Stimulated activated CD4-positive, alpha-beta T cell treated with anti-CD3 and anti-CD28 coated beads, Interleukin-2, amount 100 ng/mL, for 24 hours (primary cell): ENCODE data around the gene PARD3B.
"Not testable (repeated sequence)": the region's sequence is repeated elsewhere in the genome, so short reads cannot be mapped to it uniquely, and the experiment has no call there.

Experiments
- DNase-seq, 2 donors: peaks; one replicate each; pipeline ENCODE4 v3.0.0-alpha.2; 2020

PARD3B gene

GRCh38 chr2:205456682-205457081, 911.4 kb downstream of the PARD3B start:
- DNase-seq = no peak

DNA sequence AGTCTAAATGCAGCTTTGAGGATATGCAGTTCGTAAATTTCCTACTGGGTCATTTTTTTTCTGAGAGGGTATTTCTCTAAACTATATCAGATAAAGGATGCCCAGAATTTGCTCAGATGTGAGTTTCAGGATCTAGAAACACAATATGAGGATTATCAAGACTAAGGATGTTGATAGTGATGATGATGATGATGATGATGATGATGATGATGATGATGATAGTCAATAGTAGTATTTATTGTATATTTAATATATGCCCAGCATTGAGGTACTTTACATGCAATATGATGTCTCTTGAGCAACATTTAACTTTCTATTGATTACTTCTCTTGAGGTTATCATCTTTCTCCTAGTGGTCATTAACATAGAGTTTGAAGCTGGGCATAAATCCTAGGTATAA, 914.9 kb downstream of the PARD3B start:
- no peak for DNase-seq

- DNase-seq = no peak
Observed at GRCh38 chr2:205461169-205461568, 915.9 kb downstream of the PARD3B start.

DNA sequence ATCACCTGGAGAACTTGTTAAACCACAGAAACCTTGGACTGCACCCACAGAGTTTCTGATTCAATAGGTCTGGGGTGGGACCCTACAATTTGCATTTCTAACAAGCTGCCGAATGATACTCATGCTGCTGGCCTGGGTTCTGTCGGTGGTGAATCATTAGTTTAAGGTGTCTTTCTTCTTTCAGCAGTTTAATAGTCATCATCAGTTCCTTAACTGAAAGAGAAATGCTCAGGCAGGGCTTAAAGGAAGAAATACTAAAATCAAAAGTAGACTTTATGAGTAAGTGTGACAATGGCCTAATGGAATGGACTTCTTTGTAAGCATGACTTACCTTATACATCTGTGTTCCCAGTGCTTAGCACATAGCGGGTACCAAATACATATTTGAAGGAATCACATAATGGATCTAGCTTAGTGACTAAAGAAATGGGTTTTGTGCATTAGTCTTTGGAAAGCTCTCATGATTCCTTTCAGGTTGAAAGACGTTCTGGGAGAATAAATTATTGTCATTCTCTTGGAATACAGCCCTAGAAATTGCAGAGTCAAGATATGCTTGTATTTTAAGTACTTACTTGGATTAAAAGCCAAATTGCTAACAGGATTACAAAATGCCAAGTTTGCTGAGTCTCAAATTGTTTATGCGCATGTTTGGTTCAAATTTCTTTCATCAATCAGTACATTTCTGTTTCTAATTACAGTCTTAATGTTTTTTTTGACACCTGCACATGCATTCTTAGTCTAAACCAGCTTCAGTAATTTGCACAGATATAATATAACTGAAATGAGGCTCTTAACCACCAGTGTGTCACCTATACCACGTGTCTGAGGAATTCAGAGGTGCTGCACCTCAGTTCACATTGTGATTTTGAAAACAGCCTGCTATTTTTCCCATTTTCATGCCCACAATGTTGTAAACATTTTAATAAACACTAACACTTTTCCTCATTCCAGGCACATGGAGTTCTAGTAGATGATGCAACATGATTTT, 916.7 kb downstream of the PARD3B start:
- DNase-seq = peak in 1 of 2 donors; percentile 6

DNA sequence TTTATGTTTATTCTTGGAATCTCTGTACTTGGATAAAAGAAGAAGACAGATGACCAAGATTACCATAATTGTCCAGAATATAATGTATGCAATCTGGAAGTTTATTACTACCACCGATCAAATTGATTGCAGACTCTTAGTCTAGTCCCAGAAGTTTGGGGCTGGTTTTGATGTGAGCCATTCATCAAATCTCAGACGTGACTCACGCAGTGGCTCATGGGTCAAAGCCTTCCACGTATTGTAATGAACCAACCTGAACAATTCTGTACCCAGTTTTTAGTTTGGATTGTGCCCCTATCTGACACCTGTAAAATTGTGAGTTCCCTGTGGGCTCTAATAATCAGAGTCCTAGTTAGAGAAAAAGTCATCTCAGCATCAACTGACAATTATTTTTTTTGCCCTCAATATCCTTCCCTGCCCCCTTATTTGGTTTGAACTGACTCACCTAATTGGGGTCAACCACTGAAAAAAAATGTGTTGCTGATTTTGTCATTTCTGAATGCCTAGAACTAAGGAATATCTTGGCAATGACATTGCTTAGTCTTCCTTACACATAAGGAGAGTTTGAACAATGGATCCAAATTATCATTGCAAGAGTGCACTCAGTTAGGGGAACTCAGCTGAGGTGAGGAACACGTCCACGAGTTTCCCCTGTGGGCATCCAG, 917.5 kb downstream of the PARD3B start:
- no peak for DNase-seq

GRCh38 chr2:205463466-205464025, 918.3 kb downstream of the PARD3B start:
- no peak for DNase-seq

GRCh38 chr2:205464681-205465080, 919.4 kb downstream of the PARD3B start:
- DNase-seq = no peak

DNA sequence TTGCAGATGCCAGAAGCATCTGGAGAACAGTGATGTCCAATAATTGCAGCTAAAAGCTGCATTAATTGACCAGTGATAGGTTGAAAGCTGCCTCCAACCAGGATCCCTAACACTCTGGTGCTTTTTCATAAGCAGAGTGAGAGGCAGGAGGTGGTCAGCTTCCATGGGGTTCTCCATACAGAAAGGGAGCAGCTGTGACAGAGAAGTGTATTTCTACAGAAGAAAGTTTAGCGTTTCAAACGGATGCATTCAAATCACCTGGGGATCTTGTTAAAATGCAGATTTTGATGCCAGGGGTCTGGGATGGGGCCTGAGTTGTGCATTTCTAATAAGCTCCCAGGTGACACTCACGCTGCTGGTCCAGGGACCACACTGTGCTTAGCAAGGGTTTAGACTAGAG, 920.5 kb downstream of the PARD3B start:
- no peak for DNase-seq

DNA sequence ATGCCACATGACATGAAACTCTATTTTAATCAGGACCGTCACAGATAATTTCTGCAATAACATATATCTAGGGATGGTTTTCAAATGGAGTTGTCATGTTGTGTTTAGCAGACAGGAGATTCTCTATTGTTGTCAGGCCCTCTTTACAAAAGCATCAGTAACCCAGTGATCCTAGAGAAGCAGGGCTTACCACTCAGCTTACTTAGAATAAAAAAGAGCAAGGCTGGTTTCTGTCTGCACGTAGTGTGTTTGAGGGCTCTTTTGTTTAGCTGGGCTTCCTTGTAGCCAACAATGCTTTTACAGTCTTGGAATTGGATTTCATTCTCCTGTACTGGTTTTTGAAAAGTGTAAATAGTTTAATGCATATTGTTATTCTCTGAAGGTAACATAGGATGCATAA, 926.5 kb downstream of the PARD3B start:
- no peak for DNase-seq

DNA sequence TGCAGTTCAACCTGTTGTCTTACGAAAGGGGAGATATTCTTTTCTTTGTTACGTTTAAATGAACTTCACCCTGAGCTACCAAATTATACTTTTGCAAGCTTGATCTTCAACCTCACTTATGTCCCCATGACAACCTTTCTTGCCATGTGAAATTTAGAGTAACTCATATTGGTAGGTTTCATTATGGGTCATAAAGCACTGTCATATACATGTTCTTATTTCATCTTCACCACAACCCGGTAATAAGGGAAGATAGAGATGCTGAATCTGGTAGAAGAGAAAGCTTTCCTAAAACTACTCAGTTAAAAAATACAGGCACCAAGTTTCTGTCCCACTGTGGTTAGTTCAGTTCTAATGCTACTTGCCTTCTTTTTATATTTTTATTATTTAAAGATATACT, 928.5 kb downstream of the PARD3B start:
- DNase-seq = no peak

DNA sequence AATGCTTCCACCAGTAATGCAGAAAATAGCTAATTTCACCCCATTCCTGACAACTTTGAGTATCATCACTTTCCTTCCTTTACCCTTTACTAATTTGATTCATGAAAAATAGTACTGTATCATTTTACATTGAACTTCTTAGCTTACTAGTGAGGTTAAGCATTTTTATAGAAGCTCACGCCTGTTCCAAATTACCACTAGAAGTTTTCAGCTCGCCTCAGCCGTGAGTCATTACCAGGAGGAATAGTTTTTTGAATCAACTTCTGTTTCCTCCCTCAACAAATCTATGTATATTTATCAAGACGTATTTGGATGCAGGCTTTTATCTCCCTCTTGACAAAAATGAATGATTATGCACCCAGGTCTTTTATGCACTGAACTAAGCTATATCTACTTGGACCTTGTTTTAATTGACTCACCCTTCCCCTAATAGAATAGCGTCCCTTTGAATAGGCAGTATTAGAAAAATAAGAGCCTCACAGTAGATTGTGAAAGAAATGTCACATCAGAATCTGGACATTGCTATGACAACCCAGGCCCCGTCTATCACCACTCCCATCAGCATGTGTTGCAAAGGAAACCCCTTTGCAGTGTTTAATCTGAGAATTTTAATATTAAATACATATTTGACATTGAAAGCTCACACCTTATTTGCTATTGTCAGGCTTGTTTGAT, 929.6 kb downstream of the PARD3B start:
- DNase-seq = no peak

GRCh38 chr2:205475416-205475768, 930.1 kb downstream of the PARD3B start:
- DNase-seq = no peak

DNA sequence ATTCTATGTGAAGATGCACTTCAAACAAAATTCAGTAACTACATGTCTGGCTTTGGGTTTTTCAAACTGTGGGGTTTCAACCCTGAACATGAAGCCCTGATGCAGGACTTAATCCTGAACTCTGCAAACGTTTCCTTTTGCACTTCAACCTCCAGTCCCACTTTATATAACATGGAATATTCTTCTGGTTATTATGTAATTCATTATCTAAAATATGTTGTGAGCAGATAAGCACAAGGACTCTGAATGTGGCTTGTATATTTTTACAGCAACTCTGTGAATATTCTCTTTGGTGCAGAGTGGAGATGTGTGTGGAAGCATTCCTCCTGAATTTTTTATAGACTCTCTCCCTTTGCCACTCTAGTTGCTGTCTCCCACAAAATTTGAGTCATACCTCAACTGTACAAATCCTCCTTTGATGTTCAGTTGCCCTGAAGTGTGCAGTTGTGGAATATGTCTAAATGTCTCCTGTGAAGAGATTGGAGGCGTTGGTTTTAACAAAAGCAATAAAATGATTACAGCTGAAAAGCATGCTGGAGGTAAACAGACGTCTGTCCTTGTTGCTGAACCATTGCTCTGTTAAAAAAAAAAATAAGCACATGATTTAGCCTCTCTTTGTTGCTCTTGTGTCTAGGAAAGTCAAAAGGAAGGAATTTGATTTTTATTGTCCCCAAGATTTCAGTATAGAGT, 931.9 kb downstream of the PARD3B start:
- DNase-seq = no peak

DNA sequence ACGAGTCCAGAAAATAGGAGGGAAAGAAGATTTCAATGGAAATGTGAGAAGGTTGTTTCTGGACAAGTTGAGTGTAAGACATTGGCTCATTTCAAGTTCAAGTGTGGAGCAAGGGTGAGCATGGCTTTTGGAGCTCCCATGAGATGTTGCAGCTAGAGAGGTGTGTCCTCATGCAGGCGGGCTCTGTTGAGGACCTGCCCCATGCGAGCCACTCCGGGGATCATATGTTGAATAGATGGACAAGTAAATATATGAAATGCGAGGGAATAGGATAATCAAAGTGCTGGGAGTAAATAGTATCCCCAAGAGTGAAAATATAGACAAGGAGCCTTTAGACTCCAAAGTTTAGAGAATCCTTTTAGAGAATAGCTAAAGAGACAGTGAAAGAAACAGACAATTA, 936.6 kb downstream of the PARD3B start:
- no peak for DNase-seq

DNA sequence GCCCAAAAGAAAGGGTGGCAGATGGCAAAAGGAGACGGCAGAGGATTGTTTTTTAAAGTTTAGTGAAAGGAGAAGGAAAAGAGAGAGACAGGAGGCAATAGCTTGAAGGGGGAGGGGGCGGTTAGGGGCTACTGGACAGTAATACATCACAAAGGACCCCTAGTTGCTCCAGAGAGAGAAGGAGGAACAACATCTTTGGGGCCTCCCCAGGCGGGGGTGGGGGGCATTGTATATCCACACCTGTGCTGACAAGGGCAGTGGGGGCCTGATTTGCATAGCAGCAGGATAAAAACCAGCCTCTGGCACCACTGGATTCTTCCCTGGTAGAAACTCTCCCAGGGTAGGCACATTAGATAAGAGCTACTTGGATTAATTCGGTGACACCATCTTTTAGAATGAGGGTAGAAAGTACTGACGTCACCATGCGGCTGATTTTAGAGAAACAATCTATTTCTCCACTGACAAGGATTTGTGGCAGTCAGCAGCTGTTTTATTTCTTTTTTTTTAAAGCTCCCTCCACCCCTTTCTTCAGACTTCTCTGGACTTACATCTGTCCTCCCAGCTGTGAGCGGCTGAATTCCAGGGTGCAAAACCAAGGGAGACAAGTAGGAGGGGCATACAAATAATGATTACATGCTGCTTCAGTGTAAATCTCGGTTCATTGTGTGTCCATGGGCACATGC, 937.3 kb downstream of the PARD3B start:
- no peak for DNase-seq

GRCh38 chr2:205483095-205483494, 937.8 kb downstream of the PARD3B start:
- DNase-seq = no peak

GRCh38 chr2:205484215-205484614, 938.9 kb downstream of the PARD3B start:
- no peak for DNase-seq

- no peak for DNase-seq
Observed at GRCh38 chr2:205484764-205485163, 939.5 kb downstream of the PARD3B start.

- DNase-seq = not testable (repeated sequence)
Observed at GRCh38 chr2:205493528-205493927, 948.3 kb downstream of the PARD3B start.

GRCh38 chr2:205494537-205495235, 949.4 kb downstream of the PARD3B start:
- DNase-seq = no peak

GRCh38 chr2:205495819-205496218, 950.5 kb downstream of the PARD3B start:
- DNase-seq = no peak
